Astrocyte (in vitro differentiated cells and primary cell): Measurements from ENCODE around the gene RAVER2.

Experiments
- CTCF ChIP-seq: IDR thresholded peaks from 2 replicates; pipeline ENCODE4 v1.5.1; 2011; ENCODE audit warnings: low read depth, mild to moderate bottlenecking, inconsistent platforms, low read length, moderate library complexity; ENCODE audit not compliant: insufficient read depth
- EZH2 ChIP-seq: IDR thresholded peaks from 2 replicates; pipeline ENCODE4 v1.6.1; 2012; ENCODE audit warnings: mild to moderate bottlenecking, low read length, inconsistent platforms; ENCODE audit not compliant: insufficient read depth

DNA sequence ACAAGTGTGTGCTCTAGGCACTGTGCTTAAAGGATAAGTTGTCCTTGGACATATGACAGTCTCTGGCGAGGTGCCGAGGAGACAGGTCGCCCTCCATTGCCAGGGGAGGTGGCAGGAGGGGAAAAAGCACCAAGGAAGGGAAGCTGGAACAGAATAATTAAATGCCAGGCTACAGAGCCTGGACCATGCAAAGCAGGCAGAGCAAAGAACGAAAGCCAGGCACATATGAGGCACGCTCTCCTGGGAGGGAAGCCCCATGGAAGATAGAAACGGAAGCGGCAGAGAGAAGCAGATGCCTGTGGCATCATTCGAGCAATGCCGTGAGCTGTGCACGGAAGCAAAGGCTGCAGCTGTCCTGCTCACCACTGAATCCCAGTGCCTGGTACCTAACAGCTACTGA is 130.2 kb downstream of the RAVER2 start:
- TF ChIP-seq CTCF = no peak
- TF ChIP-seq EZH2 = no peak
